ENCODE results near the gene RHBDF2. TPM values are rescaled to one million over a fixed set of nuclear protein-coding genes. Genes with fewer than 3 reads are reported as not detected.

RHBDF2 gene
- total and polyA plus RNA-seq, 2 donors (not counting 3 experiments of a cell fraction or from before 2014, with no cell fraction given), result 25.5 to 38.5 TPM

GRCh38 chr17:76478097-76478496, 23.1 kb downstream of the RHBDF2 start:
- Histone ChIP-seq H3K9me3 (replicated peaks; ENCODE audit: control insufficient read depth, insufficient read depth, low read length) (no peaks in the 10 kb centered on the region), H3K79me2 (ENCODE audit: control insufficient read depth, insufficient read depth, low read length) (no peaks in the 10 kb centered on the region), H3K4me2 (ENCODE audit: insufficient read depth, low read length) (no peak overlapping the region), H3K4me3 (replicated peaks in 1 of 3; ENCODE audit: insufficient read depth in 1 of 3, low read depth in 1 of 3, low read length in 3 of 3) (no peak overlapping the region), H3K9me1 (replicated peaks; ENCODE audit: control insufficient read depth, extremely low read depth, insufficient read depth, low read length) (no peaks in the 10 kb centered on the region), H3K9ac (replicated peaks; ENCODE audit: extremely low read depth, insufficient read depth, low read length) (no peak overlapping the region), H3K4me1 (ENCODE audit: control insufficient read depth, extremely low read depth, insufficient read depth, low read length) (peaks cover 3% of the 10 kb centered on the region), H2AFZ (ENCODE audit: low read depth, low read length) (no peak overlapping the region), H4K20me1 (replicated peaks; ENCODE audit: control insufficient read depth, extremely low read depth, insufficient read depth, low read length) (no peaks in the 10 kb centered on the region), H3K36me3 (ENCODE audit: control insufficient read depth in 2 of 2, extremely low read depth in 1 of 2, insufficient read depth in 2 of 2, low read length in 2 of 2) (peaks cover 0 to 6% of the 10 kb centered on the region in 2 experiments), H3K27me3 (ENCODE audit: control insufficient read depth in 2 of 2, insufficient read depth in 2 of 2, low read length in 2 of 2) (no peaks in the 10 kb centered on the region), H3K27ac (ENCODE audit: insufficient read depth, low read depth, low read length) (no peak overlapping the region)
- BruUV-seq (replicated peaks), result no TSS peak
- intact Hi-C loops (cut with micrococcal nuclease) (no loop called here), dilution Hi-C loops (cut with MboI; ENCODE audit: extremely low pct_ligation_motif_present, low sequenced_read_pairs) (no loop called here)
- DNase-seq (ENCODE audit: low read depth, low spot score) (no peak), FAIRE-seq (no peak)
- TF ChIP-seq POLR2AphosphoS5 (IDR thresholded peaks at IDR 0.05; ENCODE audit: insufficient read depth, low read depth, low read length), result no peak
- TF ChIP-seq MYC (IDR thresholded peaks at IDR 0.05; ENCODE audit: low read depth, low read length), result no peak
- TF ChIP-seq GATA2 (IDR thresholded peaks at IDR 0.05; ENCODE audit: insufficient read depth, insufficient read length, low read depth, low read length), result no peak
- TF ChIP-seq POLR2A (IDR thresholded peaks at IDR 0.05; ENCODE audit: low read depth, low read length), result no peak
- TF ChIP-seq JUN (IDR thresholded peaks at IDR 0.05; ENCODE audit: borderline replicate concordance, insufficient read depth, insufficient read length, low read depth), result no peak
- TF ChIP-seq CTCF (IDR thresholded peaks at IDR 0.05; ENCODE audit: extremely low read depth in 1 of 2, insufficient read depth in 1 of 2, low read depth in 1 of 2, low read length in 2 of 2), result no peak
- TF ChIP-seq FOS (IDR thresholded peaks at IDR 0.05; ENCODE audit: borderline replicate concordance, insufficient read depth, low read length), result no peak
- TF ChIP-seq MAX (IDR thresholded peaks at IDR 0.05; ENCODE audit: insufficient read depth, insufficient read length), result no peak
- TF ChIP-seq EZH2 (IDR thresholded peaks at IDR 0.05; ENCODE audit: borderline replicate concordance, low read depth, low read length, severe bottlenecking), result no peak
- ChIA-PET CTCF (interaction anchor here (0.6 to 2.2 kb wide), 7 partner anchors 11 to 70 kb away, joined by 3 to 9 read pairs (median 5); partner anchors contain the start of gene AANAT), POLR2A (interaction anchor here (0.6 kb wide), 1 partner anchor 92 kb away, joined by 3 read pairs; no protein-coding TSS in a partner anchor)
